ENCODE results near the gene CBARP. TPM values are rescaled to one million over a fixed set of nuclear protein-coding genes. Genes with fewer than 3 reads are reported as not detected.
A peak's percentile ranks its signal among the peaks of the same experiment; 100 is the strongest.
"Not testable (repeated sequence)": the region's sequence is repeated elsewhere in the genome, so short reads cannot be mapped to it uniquely, and the experiment has no call there.

CBARP gene
- total RNA-seq, 1 experiment from 2014 or later: 1.9 TPM

- no peaks in the 10 kb centered on the region for H3K9me3 ChIP-seq (ENCODE audit: insufficient read depth, low read depth)
- H3K27me3 ChIP-seq (ENCODE audit: insufficient read depth, low read depth): no peaks in the 10 kb centered on the region
- BruUV-seq (replicated peaks): TSS peak; percentile 30
- H3K36me3 ChIP-seq (ENCODE audit: low read depth): no peaks in the 10 kb centered on the region
- ChIA-PET POLR2A (ENCODE audit: unreplicated experiment) (no interaction called here), CTCF (no interaction called here)
- peak overlapping the region; percentile 75; the same call in 1 of the 2 replicates for H3K4me3 ChIP-seq
- H2AFZ ChIP-seq: no peak overlapping the region
- peak overlapping the region; percentile 84 for H3K27ac ChIP-seq
- H3K9me2 ChIP-seq (ENCODE audit: insufficient read depth): no peaks in the 10 kb centered on the region
- intact Hi-C loops (cut with micrococcal nuclease; ENCODE audit: unreplicated experiment): loop anchor here (5.0 kb wide), 1 partner anchor 65 kb away; no protein-coding TSS in a partner anchor
- TF ChIP-seq CTCF (conservative IDR thresholded peaks at IDR 0.05): no peak
- TF ChIP-seq EZH2 (IDR thresholded peaks at IDR 0.05; ENCODE audit: low read depth): no peak
- H4K20me1 ChIP-seq (ENCODE audit: insufficient read depth): no peaks in the 10 kb centered on the region
- DNase-seq: no peak
- peak overlapping the region; percentile 59 for H3K4me2 ChIP-seq
- peaks cover 25% of the 10 kb centered on the region; the same call in 1 of the 2 replicates for H3K4me1 ChIP-seq (replicated peaks; ENCODE audit: insufficient read depth)
- peaks cover 20% of the 10 kb centered on the region for H3K79me2 ChIP-seq (ENCODE audit: low read depth)
- peaks cover 30% of the 10 kb centered on the region for H3F3A ChIP-seq (ENCODE audit: insufficient read depth, low read depth)
Observed at GRCh38 chr19:1247748-1248138, 9.9 kb upstream of the CBARP start.

GRCh38 chr19:1246265-1247087 is 8.7 kb upstream of the CBARP start:
- peaks cover 21% of the 10 kb centered on the region for H3K79me2 ChIP-seq (ENCODE audit: low read depth)
- H4K20me1 ChIP-seq (ENCODE audit: insufficient read depth); POLR2A ChIA-PET (ENCODE audit: unreplicated experiment); H3K9me2 ChIP-seq (ENCODE audit: insufficient read depth); H3K36me3 ChIP-seq (ENCODE audit: low read depth); H3K9me3 ChIP-seq (ENCODE audit: insufficient read depth, low read depth); H2AFZ ChIP-seq; DNase-seq; H3K27me3 ChIP-seq (ENCODE audit: insufficient read depth, low read depth); H3K4me3 ChIP-seq; BruUV-seq (replicated peaks); H3K4me2 ChIP-seq: not testable (repeated sequence)
- peaks cover 25% of the 10 kb centered on the region; the same call in 1 of the 2 replicates for H3K4me1 ChIP-seq (replicated peaks; ENCODE audit: insufficient read depth)
- peaks cover 24% of the 10 kb centered on the region for H3F3A ChIP-seq (ENCODE audit: insufficient read depth, low read depth)
- H3K27ac ChIP-seq: peak overlapping the region; percentile 84; the same call in 1 of the 2 replicates
- CTCF ChIA-PET: interaction anchor here (0.6 kb wide), 1 partner anchor 170 kb away, joined by 9 read pairs; no protein-coding TSS in a partner anchor
- intact Hi-C loops (cut with micrococcal nuclease; ENCODE audit: unreplicated experiment): loop anchor here (5.0 kb wide), 1 partner anchor 64 kb away; no protein-coding TSS in a partner anchor

- no TSS peak for BruUV-seq (replicated peaks)
- Histone ChIP-seq H3K9me3 (ENCODE audit: insufficient read depth, low read depth) (no peaks in the 10 kb centered on the region), H3K4me2 (no peak overlapping the region; the same call in 1 of the 2 replicates), H3K36me3 (ENCODE audit: low read depth) (no peaks in the 10 kb centered on the region), H2AFZ (no peak overlapping the region), H4K20me1 (ENCODE audit: insufficient read depth) (no peaks in the 10 kb centered on the region), H3F3A (ENCODE audit: insufficient read depth, low read depth) (peaks cover 22% of the 10 kb centered on the region), H3K4me3 (no peak overlapping the region), H3K27me3 (ENCODE audit: insufficient read depth, low read depth) (no peaks in the 10 kb centered on the region), H3K27ac (no peak overlapping the region), H3K4me1 (replicated peaks; ENCODE audit: insufficient read depth) (peaks cover 31% of the 10 kb centered on the region), H3K79me2 (ENCODE audit: low read depth) (peaks cover 13% of the 10 kb centered on the region), H3K9me2 (ENCODE audit: insufficient read depth) (no peaks in the 10 kb centered on the region)
- POLR2A ChIA-PET (ENCODE audit: unreplicated experiment): interaction anchor here (0.5 to 1.3 kb wide), 2 partner anchors 21 to 23 kb away, joined by 6 to 11 read pairs; partner anchors contain the start of gene CIRBP
- CTCF ChIA-PET: interaction anchor here (3.0 kb wide), 1 partner anchor 22 kb away, joined by 76 read pairs; the partner anchor contains the start of gene CIRBP
- TF ChIP-seq EZH2 (IDR thresholded peaks at IDR 0.05; ENCODE audit: low read depth) (no peak), CTCF (conservative IDR thresholded peaks at IDR 0.05) (no peak)
- intact Hi-C loops (cut with micrococcal nuclease; ENCODE audit: unreplicated experiment): loop anchor here (5.0 kb wide), 1 partner anchor 63 kb away; no protein-coding TSS in a partner anchor
- DNase-seq: no peak
Observed at GRCh38 chr19:1245494-1246264, 7.9 kb upstream of the CBARP start.

All from PC-9 (cell line).